Measurements from ENCODE around the gene MTMR11. TPM values are rescaled to one million over a fixed set of nuclear protein-coding genes. Genes with fewer than 3 reads are reported as not detected.
A peak's percentile ranks its signal among the peaks of the same experiment; 100 is the strongest.
"Not testable (repeated sequence)": the region's sequence is repeated elsewhere in the genome, so short reads cannot be mapped to it uniquely, and the experiment has no call there.

Gene MTMR11
- total and polyA plus RNA-seq, 2 experiments from 2014 or later, result 34.0 to 37.0 TPM

GRCh38 chr1:149940427-149940826 lies 3.7 kb upstream of the MTMR11 start:
- Histone ChIP-seq H3K36me3 (replicated peaks; ENCODE audit: insufficient read depth, low read depth) (no peaks in the 10 kb centered on the region), H3K9me3 (ENCODE audit: low read depth) (no peaks in the 10 kb centered on the region), H3K4me3 (no peak overlapping the region), H3K4me1 (ENCODE audit: insufficient read depth) (peaks cover 28% of the 10 kb centered on the region), H3K79me2 (peaks cover 11% of the 10 kb centered on the region), H3K27ac (peak overlapping the region; percentile 87), H3K9me2 (replicated peaks; ENCODE audit: insufficient read depth) (no peaks in the 10 kb centered on the region), H3K4me2 (no peak overlapping the region), H3K27me3 (no peaks in the 10 kb centered on the region), H2AFZ (no peak overlapping the region), H4K20me1 (ENCODE audit: insufficient read depth, poor library complexity, severe bottlenecking) (no peaks in the 10 kb centered on the region)
- TF ChIP-seq, protein P1, sequence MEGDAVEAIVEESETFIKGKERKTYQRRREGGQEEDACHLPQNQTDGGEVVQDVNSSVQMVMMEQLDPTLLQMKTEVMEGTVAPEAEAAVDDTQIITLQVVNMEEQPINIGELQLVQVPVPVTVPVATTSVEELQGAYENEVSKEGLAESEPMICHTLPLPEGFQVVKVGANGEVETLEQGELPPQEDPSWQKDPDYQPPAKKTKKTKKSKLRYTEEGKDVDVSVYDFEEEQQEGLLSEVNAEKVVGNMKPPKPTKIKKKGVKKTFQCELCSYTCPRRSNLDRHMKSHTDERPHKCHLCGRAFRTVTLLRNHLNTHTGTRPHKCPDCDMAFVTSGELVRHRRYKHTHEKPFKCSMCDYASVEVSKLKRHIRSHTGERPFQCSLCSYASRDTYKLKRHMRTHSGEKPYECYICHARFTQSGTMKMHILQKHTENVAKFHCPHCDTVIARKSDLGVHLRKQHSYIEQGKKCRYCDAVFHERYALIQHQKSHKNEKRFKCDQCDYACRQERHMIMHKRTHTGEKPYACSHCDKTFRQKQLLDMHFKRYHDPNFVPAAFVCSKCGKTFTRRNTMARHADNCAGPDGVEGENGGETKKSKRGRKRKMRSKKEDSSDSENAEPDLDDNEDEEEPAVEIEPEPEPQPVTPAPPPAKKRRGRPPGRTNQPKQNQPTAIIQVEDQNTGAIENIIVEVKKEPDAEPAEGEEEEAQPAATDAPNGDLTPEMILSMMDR (IDR thresholded peaks at IDR 0.05; ENCODE audit: poor library complexity), result no peak
- TF ChIP-seq EZH2phosphoT487 (IDR thresholded peaks at IDR 0.05; ENCODE audit: low read depth, severe bottlenecking, unreplicated experiment), result no peak
- TF ChIP-seq EZH2 (IDR thresholded peaks at IDR 0.05; ENCODE audit: borderline replicate concordance), result no peak
- WGBS (ENCODE audit: low lambda C conversion rate, missing lambda C conversion rate), result 76% methylated on average over 3 of the region's 3 CpGs
- DNase-seq (ENCODE audit: low spot score), result no peak

DNA sequence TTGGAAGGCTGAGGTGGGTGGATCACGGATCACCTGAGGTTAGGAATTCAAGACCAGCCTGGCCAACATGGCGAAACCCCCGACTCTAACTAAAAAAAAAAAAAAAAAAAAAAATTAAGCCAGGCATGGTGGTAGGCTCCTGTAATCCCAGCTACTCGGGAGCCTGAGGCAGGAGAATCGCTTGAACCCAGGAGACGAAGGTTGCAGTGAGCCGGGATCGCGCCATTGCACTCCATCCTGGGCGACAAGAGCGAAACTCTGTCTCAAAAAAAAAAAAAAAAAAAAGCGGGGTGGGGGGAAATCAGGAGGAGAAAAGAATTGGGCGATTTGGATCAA lies 2.0 kb upstream of the MTMR11 start:
- not testable (repeated sequence) for H3K36me3 ChIP-seq (replicated peaks; ENCODE audit: insufficient read depth, low read depth); H3K27me3 ChIP-seq; DNase-seq (ENCODE audit: low spot score); H4K20me1 ChIP-seq (ENCODE audit: insufficient read depth, poor library complexity, severe bottlenecking); H2AFZ ChIP-seq; H3K9me3 ChIP-seq (ENCODE audit: low read depth); H3K4me3 ChIP-seq; H3K9me2 ChIP-seq (replicated peaks; ENCODE audit: insufficient read depth)
- Histone ChIP-seq H3K4me2 (peak overlapping the region; percentile 90), H3K4me1 (ENCODE audit: insufficient read depth) (peaks cover 28% of the 10 kb centered on the region), H3K79me2 (peaks cover 23% of the 10 kb centered on the region), H3K27ac (peak overlapping the region; percentile 87)
- 23% methylated on average over 11 of the region's 13 CpGs for WGBS (ENCODE audit: low lambda C conversion rate, missing lambda C conversion rate)

DNA sequence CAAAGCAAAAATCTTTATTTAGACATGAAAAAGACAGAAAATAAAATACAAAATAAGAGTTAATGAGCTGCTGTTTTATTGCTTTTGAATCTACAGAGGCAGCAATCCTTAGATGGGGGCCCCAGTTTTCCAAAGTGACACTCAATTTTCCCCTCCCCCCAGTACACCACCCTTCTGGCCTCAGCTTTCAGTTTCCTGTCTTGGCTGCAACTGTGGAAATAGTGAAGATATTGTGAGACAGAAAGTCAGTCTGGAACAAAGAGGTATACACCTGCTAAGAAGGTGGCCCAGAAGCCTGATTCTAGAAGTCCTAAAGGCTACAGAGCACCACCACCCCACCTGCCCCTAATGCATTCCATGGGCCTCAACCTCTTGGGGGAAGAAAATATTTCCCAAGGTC lies 1.1 kb upstream of the MTMR11 start:
- Histone ChIP-seq H2AFZ (no peak overlapping the region), H3K27ac (peak overlapping the region; percentile 87), H3K4me1 (ENCODE audit: insufficient read depth) (peaks cover 28% of the 10 kb centered on the region), H3K27me3 (no peaks in the 10 kb centered on the region), H3K9me2 (replicated peaks; ENCODE audit: insufficient read depth) (no peaks in the 10 kb centered on the region), H3K4me2 (peak overlapping the region; percentile 90), H3K9me3 (ENCODE audit: low read depth) (no peaks in the 10 kb centered on the region), H3K79me2 (peaks cover 23% of the 10 kb centered on the region), H4K20me1 (ENCODE audit: insufficient read depth, poor library complexity, severe bottlenecking) (no peaks in the 10 kb centered on the region), H3K36me3 (replicated peaks; ENCODE audit: insufficient read depth, low read depth) (no peaks in the 10 kb centered on the region), H3K4me3 (no peak overlapping the region)
- DNase-seq (ENCODE audit: low spot score), result peak; percentile 25
- TF ChIP-seq EZH2phosphoT487 (IDR thresholded peaks at IDR 0.05; ENCODE audit: low read depth, severe bottlenecking, unreplicated experiment), result no peak
- TF ChIP-seq EZH2 (IDR thresholded peaks at IDR 0.05; ENCODE audit: borderline replicate concordance), result no peak
- TF ChIP-seq, protein P1 (IDR thresholded peaks at IDR 0.05; ENCODE audit: poor library complexity), result no peak

GRCh38 chr1:149936992-149937705 lies 470 bp upstream of the MTMR11 start:
- Histone ChIP-seq H2AFZ (peak overlapping the region; percentile 73), H3K27ac (peak overlapping the region; percentile 87), H3K4me2 (peak overlapping the region; percentile 90), H3K27me3 (no peaks in the 10 kb centered on the region), H4K20me1 (ENCODE audit: insufficient read depth, poor library complexity, severe bottlenecking) (no peaks in the 10 kb centered on the region), H3K4me1 (ENCODE audit: insufficient read depth) (peaks cover 28% of the 10 kb centered on the region), H3K36me3 (replicated peaks; ENCODE audit: insufficient read depth, low read depth) (no peaks in the 10 kb centered on the region), H3K9me3 (ENCODE audit: low read depth) (no peaks in the 10 kb centered on the region), H3K4me3 (peak overlapping the region; percentile 54), H3K9me2 (replicated peaks; ENCODE audit: insufficient read depth) (no peaks in the 10 kb centered on the region), H3K79me2 (peaks cover 23% of the 10 kb centered on the region)
- TF ChIP-seq EZH2phosphoT487 (IDR thresholded peaks at IDR 0.05; ENCODE audit: low read depth, severe bottlenecking, unreplicated experiment), result no peak
- TF ChIP-seq, protein P1 (IDR thresholded peaks at IDR 0.05; ENCODE audit: poor library complexity), result peak; percentile 27
- WGBS (ENCODE audit: low lambda C conversion rate, missing lambda C conversion rate), result 2% methylated on average over 8 of the region's 8 CpGs
- peak; percentile 80 for DNase-seq (ENCODE audit: low spot score)
